GM21576 (cell line): Measurements from ENCODE around the gene CD99.
"Not testable (repeated sequence)": the region's sequence is repeated elsewhere in the genome, so short reads cannot be mapped to it uniquely, and the experiment has no call there.

ENCODE experiments used
- ATAC-seq: cut with Tn5 transposase; IDR thresholded peaks from one replicate; pipeline ENCODE4 v1.9.1; 2021; ENCODE audit warnings: mild to moderate bottlenecking, moderate library complexity; ENCODE audit not compliant: unreplicated experiment

Gene CD99

DNA sequence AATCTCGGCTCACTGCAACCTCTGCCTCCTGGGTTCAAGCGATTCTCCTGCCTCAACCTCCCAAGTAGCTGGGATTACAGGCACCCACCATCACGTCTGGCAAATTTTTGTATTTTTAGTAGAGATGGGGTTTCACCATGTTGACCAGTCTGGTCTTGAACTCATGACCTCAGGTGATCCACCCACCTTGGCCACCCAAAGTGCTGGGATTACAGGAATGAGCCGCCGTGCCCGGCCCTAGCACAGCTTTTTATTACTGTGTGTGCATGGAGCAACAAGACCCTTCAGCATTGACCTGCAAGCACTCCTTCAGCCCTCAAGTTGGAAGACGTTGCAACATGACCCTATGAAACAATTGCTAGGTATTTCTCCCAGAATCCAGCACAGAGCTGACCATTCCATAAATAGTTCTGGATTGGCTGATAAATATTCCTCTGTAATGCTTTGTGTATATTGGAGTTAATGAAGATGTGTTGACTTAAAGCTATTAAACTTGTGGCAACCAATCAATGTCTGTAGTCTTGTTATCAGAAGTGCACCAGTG, 15.4 kb upstream of the CD99 start:
- ATAC-seq = not testable (repeated sequence)

DNA sequence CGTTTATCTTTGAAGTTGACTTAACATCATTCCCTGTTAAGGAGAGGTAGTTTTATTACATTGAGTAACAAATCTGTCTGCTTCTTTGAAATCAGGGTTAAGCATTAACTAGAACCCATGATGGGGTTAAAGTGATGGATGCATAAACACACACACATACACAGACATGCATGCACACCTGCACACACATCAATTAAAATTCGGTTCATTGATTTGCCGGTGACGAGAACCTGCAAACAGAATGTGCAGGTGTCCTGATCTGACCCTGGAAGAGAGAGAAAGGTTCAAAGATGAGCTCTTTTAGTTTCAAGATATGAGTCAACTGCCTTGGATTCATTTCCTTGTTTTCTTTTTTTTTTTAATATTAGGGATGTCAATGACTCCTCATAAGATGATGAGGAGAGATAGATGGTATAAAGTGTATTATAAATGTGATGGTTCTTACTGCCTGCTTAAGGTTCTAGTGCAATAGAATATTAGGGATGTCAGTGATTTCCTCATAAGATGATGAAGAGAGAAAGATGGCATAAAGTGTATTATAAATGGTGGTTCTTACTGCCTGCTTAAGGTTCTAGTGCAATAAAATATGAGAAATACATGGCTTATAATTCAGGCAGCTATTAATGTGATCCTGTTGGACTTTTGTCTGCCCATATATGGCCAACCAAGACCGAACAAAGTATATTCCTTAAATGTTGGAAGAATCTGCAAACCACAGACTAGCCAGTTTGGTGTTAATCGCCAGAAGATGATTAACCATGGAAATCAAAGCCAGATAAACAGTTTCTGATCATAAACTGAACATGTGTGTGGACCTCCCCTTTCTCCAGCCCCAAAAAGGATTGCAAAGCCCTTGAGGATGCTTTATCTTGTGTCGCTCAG, 14.1 kb upstream of the CD99 start:
- no peak for ATAC-seq

DNA sequence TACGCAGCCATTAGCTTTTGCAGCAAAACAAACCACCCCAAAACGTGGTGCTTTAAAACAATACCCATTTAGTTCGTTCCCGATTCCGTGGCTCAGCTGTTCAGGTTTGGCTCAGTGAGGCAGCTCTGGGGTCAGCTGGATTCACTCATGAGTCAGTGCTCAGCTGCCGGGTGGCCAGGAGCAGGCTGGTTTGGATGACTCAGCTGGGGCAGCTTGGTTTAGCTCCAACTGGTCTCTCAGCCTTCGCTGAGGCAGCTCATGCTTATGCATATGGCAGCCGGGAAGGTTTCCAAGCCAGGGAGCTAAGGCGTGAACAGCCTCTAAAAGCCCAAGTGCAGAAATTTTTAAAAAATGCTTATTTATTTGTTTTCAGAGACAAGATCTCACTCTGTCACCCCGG, 13.3 kb upstream of the CD99 start:
- ATAC-seq = no peak

DNA sequence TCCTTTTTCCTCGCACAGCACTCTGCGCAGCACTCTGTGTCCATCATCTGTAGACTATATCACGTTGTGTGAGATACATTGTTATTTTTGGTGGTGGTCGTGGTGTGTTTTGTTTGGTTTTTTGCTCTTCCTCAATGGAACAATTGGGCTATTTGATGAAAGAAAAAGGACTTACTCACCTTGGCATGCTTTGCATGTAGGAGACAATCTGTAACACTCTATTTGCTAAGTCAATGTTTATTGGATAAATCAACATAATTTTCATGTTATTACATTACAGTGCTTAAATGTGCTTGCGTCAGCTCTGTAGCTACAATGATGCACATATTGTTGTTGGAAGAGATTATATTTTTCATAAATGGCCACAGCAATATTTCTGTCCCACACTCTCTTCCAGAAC, 12.5 kb upstream of the CD99 start:
- ATAC-seq = no peak

DNA sequence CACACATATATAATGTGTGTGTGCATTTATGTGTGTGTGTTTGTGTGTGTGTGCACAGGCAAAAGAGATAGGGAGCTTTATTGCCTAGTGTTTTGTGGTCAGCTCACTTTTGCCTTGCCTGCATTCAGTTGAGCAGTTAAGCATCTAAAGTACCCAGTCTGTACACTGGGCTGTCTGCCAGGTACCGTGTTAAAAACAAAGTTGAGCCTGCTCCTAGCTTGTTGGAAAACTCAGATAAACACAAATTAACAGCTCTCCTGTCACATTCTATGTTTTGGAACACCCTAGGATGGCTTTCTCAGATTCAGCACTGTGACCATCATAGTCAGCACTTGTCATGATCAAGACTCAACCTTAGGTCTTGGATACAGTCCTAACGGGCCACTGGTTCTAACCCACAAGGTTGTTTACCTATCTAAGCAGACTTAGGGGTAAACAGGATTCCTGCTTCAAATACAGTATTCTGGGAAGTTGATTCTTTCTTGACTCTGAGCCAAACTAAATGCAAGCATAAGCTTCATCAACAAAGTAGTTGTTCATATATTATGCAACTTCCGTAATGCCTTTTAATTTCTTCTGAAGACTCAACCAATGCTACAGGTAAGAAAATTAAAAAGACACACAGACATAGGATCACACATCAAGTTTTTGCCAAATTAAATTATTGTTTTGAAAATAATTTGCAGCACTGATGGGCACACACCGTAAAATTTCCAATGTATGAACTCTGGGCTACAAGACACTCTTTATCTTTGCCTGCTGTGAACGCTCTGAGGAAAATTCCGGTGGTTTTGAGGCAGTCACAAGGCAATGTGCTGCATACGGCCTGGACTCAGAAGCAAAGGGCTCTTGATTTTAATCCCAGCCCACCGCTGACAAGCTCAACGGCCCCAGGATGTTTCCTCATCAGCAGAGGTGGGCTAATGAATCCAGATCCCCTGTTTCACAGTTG, 11.3 kb upstream of the CD99 start:
- no peak for ATAC-seq

DNA sequence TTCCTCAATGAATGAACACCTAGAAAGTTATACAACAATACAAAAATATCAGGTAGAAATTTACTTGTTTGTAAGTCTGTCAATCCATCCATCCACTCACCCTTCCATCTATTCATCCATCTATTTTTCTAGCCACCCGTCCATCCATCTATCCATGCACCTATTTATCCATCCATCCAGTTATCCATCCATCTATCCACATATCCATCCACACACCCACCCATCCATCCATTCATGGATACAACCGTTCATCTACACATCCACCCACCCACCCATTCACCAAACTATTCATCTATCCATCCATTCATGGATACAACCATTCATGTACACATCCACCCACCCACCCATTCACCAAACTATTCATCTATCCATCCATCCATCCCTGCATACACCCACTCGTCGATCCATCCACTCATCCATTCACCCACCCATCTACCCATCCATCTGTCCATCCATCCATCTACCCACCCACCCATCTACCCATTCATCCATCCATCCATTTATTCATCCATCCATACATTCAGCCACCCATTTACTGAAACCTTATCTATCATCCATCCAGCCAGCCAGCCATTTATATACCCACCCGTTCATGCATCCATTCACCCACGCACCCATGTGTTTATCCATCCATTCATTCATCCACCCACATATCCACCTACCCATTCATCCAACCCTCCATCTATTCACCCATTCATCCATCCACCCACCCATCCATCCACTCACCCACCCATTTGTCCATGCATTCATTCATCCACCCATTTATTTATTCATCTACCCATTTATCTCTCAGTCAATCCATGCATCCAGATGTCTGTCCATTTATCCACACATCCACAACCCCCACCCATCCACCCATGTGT, 10.4 kb upstream of the CD99 start:
- no peak for ATAC-seq

DNA sequence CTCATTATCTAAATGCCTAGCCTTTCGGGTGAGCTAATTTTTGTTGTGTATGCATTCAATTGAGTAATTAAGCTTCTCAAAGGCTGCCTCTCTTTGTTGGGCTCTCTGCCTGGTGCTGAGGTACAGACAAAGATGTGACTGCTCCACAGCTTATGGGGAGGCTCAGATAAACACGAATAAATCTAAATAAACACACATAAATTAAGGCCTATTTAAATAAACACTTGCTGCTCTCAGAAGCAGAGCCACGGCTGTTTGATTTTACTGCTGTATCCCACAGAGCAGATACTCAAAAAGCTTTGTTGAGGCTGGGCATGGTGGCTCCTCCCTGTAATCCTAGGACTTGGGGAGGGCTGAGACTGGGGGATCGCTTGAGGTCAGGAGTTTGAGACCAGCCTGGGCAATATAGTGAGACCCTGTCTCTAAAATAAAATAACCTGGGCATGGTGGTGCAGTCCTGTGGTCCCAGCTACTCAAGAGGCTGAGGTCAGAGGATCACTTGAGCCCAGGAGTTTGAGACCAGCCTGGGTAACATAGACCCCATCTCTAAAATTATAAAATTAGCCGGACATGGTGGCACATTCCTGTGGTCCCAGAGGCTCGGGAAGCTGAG, 8.4 kb upstream of the CD99 start:
- no peak for ATAC-seq

DNA sequence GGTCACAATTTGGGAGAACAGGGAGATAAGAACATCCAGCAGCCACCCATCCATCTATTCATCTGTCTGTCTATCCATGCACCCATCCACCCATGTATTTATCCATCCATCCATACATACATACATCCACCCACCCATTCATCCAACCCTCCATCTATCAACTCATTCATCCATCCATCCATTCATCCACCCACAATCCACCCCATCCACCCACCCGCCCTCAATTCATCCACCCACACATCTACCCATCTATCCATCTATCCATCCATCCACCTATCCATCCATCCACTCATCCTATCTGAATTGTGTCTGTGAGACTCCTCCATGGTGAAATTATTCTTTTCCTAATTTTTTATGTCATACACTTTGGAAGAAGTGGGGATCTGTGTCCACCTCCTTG, 6.8 kb upstream of the CD99 start:
- no peak for ATAC-seq

DNA sequence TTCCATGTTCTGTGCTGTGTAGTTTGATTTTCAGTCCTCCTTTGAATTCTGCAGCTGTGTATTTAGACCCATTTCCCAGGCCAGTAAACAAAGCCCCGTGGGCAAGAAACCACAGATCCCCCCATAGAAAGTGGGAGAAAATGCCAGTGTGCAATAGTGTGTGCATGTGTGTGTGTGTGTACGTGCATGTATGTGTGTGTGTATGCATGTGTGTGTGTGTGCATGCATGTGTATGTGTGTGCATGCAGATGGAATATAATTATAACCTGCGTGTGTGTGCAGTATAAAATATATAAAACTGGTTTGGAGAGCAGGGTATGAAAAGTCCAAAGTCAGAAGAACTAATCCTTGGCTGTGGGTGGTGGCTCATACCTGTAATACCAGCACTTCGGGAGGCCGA, 5.2 kb upstream of the CD99 start:
- ATAC-seq = no peak

DNA sequence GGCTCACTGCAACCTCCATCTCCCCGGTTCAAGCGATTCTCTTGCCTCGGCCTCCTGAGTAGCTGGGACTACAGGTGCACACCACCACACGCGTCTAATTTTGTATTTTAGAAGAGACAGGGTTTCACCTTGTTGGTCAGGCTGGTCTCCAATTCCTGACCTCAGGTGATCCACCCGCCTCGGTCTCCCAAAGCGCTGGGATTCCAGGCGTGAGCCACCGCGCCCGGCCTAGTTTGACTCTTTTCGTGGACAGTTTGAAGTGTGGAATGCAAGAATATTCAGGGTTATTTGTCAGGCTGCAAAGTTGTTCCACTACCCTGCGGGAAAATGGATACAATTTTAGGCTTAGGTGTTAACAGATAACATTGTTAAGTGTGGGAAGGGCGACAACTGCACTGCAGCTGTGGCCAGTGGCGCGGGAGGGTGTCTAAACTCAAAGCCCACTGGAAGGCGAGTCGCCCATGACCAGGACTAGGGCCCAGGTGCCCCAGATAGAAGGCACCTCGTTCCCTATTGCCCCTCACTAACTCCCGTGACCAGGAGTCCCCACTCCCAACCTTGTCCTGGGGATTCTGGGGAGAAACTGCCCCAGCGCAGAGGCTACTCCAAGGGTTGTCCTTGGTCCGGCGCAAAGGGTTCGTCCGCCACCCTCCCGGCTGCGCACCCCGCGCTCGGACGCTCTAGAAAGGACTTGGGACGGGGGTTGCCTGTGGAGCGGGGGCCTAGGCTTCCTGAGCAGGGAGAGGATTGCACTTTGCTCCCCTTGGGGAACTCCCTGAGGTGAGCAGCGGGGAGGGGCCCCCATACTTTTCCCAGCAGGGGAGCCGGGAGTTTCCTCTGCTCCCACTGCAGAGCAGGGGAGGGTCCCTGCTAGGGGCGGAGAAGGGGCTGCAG, 1.1 kb upstream of the CD99 start:
- no peak for ATAC-seq

DNA sequence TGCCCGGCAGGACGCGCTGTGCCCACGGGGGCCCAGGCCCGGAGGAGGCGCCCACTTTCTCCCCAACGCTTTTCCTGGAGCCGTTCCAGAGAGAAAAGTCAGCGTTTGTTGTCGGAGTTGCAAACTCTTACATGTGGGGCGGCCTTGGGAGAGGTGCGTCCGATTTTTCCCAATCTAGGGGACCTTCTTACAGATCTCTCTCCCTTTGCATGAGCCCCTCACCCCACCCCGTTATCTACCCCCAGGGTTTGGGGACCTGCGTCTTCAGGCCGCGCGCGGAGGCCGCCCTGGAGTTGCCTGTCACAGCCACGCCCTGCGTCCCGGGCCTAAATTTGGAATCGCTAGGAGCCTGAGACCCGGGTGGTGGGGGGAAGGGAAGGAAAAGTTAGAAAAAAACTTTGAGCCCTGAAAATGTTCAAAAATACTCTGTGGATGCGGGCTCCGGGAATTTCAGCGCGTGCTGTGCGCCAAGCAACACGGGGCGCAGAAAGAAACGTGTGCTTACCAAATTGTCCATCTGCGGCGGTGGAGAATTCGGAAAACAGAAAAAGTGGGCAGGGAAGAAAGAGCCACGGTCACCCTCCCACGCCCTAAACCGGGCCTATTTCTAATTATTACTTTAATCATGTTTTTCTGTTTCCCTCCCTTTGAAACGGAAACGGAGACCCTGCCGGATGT, 587 bp downstream of the CD99 start:
- ATAC-seq = no peak

DNA sequence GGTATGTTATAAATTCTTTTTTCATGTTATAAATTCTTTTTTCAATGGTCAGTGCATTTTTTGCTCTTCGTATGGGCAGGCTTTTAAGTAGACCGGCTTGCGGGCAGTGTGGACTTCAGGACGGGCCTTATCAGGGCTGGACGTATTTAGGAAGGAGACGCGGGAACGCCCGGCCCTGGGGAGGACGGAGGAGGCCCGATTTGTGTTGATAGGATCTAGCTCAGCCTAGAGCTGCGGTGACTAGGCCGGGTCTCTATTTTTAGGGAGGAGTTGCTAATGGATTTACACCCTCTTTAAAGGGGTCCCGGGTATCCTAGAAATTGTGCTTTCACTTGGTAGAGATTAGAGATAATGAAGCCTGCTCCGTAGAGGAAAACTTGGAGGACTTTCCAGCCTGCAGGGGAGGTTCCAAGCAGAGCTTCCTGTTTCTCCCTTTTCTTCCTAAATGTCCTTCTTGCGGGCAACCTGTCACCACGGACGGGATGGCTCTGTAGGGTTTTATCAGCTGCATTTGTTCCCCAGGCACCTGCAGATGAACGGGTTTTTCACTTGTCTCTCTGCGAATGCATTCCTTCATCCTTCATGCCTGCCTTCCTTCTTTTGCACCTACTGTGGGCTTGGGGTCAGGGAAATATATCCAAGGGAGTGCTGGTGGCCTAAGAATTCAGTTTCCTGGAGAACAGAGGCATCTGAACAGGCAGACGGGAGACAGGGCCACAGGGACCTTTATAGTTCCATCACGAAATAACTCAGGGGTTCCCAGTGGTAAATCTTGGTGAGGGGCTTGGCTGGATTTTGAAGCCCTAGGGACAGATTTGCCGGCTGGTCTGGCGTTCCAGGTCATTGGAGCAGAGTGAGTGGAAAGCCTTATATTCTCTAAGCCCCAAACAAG, 1.4 kb downstream of the CD99 start:
- ATAC-seq = no peak

DNA sequence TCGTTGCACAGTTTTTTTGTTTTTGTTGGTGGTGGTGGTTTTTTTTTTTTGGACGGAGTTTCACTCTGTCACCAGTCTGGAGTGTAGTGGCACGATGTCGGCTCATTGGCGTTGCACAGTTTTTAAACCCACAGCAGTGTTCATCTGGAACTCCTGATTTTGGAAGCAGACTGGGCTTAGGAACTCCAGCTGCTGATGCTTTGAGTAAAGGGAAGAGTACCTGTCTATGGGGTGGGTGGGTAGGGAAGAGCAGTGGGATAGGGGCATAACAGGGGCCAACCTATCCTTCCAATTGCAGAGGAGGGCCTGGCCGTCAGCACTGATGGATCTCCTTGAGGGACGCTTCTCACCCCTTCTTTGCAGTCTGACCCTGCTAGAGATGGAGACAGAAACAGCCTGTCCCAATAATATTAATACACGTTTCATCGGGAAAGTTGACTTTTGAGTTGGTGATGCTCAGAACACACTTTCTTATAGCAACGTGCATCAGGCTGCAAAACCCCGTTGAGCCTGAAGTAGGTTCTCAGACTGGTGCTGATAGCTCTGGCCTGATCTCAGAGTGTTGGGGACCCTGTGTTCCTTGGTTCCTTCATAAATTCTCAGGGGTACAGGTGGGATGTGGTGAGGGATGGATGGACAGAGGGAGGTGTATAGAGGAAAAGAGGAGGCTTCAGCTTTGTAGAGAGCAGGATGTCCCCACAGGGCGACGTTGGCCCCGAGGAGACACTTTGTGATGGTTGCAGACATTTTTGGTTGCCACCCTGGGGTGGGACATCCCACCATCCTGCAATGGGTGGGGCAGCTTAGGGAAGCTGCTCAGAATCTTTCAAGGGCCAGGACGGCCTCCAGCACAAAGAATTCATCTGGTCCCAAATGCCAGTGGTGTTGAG, 2.3 kb downstream of the CD99 start:
- no peak for ATAC-seq

DNA sequence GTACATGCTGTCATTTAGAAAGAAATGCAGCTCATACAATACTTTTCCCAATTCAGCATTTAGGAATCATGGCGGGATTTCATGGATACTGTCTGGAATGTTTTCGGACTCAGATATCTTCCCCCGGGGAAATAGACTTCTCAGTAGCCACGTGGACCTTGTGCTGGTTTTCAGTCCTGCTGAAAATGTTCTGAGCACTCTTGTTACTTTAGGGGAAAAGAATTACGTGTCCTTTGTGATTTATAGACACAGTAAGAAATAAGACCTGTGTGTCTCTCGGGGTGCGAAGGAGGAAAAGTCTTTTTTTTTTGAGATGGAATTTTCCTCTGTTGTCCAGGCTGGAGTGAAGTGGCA, 3.8 kb downstream of the CD99 start:
- ATAC-seq = no peak

DNA sequence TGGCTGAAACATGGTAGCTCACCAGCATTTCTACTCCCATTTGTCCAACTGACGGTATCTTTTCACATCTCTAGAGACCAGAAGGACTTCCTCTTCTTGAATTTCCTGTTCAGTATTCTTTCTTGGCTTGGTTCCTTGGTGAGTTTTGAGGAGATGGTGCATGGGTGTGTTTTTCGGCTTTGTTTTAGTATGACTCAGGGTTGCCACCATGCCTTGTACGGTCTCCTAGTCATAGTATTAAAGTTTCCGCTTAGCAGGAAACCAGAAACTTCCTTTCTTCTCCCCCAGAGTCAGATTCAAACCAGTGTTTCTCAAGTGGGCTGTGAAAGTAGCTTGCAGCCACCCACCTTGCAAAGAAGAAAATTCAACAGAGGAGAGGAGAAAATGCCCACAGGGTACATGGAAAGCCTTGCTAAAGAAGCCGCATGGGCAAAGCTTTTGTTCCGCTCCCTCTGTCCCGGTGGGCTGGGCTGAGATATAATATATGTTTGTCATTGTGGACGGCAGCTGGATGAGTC, 5.7 kb downstream of the CD99 start:
- peak; percentile 91 for ATAC-seq

DNA sequence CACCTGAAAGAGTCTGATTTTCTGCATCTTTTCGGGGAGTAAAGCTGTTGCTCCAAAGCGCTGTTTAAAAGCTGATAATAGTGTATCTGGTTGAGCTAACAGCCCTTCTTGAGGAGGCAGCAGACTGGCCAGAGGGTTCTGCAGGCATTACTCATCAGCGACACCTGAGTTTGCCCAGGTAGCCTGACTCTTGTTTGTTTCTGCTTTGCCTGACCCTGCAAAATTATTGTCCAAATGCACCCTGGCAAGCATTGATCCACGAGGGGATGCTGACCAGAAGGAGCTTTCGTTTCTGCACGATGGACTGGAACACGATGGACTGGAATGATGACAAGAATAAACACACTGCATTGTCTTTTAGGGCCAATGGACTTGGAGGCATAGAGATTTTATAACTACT, 6.2 kb downstream of the CD99 start:
- peak; percentile 4 for ATAC-seq
